ENCODE data around the gene PAK6. TPM values are rescaled to one million over a fixed set of nuclear protein-coding genes. Genes with fewer than 3 reads are reported as not detected.

PAK6 gene
- total and polyA plus RNA-seq, 9 of the 15 experiments (the other 6 are each of a cell fraction or from before 2014, with no cell fraction given), result 0.03 to 0.74 (median 0.16) TPM; not detected in 2

- no peak overlapping the region for H2AFZ ChIP-seq (ENCODE audit: low read depth, low read length)
- no peak overlapping the region; a peak in 1 of 4 replicates for H3K9ac ChIP-seq (ENCODE audit: insufficient read depth in 1 of 2, low read depth in 2 of 2, low read length in 2 of 2)
- no peak overlapping the region for H3K4me2 ChIP-seq (ENCODE audit: insufficient read depth, low read length)
- no peak overlapping the region for H3K4me3 ChIP-seq
- no peak for ATAC-seq
- CTCF ChIA-PET (ENCODE audit: low intra/inter-chr PET ratio), result interaction anchor here (0.6 kb wide), 1 partner anchor 640 kb away, joined by 4 read pairs; no protein-coding TSS in a partner anchor
- 41% methylated on average over 28 of the region's 28 CpGs for WGBS (ENCODE audit: insufficient coverage, low coverage, missing lambda C conversion rate)
- H4K20me1 ChIP-seq (replicated peaks; ENCODE audit: control insufficient read depth, insufficient read depth, low read length), result 0 out of 2 replicates have a peak, but pooled peaks cover 2% of the 10 kb centered on the region
- H3K9me3 ChIP-seq (replicated peaks; ENCODE audit: control insufficient read depth, insufficient read depth, low read depth, low read length), result no peaks in the 10 kb centered on the region
- peaks cover 2 to 22% of the 10 kb centered on the region in 2 experiments; a peak in 3 of 5 replicates for H3K27me3 ChIP-seq (ENCODE audit: control insufficient read depth in 2 of 2, insufficient read depth in 2 of 2, low read length in 2 of 2)
- TF ChIP-seq ZNF384 (IDR thresholded peaks at IDR 0.05; ENCODE audit: low read depth, low read length), result no peak
- no peak for TF ChIP-seq E2F4 (CRISPR knock-in tag; IDR thresholded peaks at IDR 0.05; ENCODE audit: low read depth)
- TF ChIP-seq NFATC3 (IDR thresholded peaks at IDR 0.05), result no peak
- no peak for TF ChIP-seq ZNF586 (CRISPR knock-in tag; conservative IDR thresholded peaks at IDR 0.05)
- no peak for TF ChIP-seq ZNF778 (CRISPR knock-in tag; IDR thresholded peaks at IDR 0.05)
- no peak for TF ChIP-seq TRIM28 (IDR thresholded peaks at IDR 0.05)
- TF ChIP-seq SIN3A (IDR thresholded peaks at IDR 0.05; ENCODE audit: borderline replicate concordance in 2 of 2, control insufficient read depth in 1 of 2, low read depth in 2 of 2, low read length in 2 of 2), result no peak
- TF ChIP-seq ZNF354B (CRISPR knock-in tag; IDR thresholded peaks at IDR 0.05), result no peak
- no peak for TF ChIP-seq ZNF609 (CRISPR knock-in tag; IDR thresholded peaks at IDR 0.05; ENCODE audit: borderline replicate concordance)
- TF ChIP-seq HOXB6 (CRISPR knock-in tag; IDR thresholded peaks at IDR 0.05; ENCODE audit: borderline replicate concordance), result no peak
- BruUV-seq (replicated peaks), result no TSS peak
- no peaks in the 10 kb centered on the region for H3K9me1 ChIP-seq (ENCODE audit: control insufficient read depth, insufficient read depth, low read length)
- intact Hi-C loops (cut with micrococcal nuclease) (no loop called here), in situ Hi-C loops (cut with MboI) (no loop called here)
- DNase-seq (ENCODE audit: extremely low read depth in 1 of 4, low spot score in 3 of 4), result no peak
- H3K4me1 ChIP-seq (replicated peaks in 1 of 2; ENCODE audit: control insufficient read depth in 2 of 2, insufficient read depth in 2 of 2, low read length in 2 of 2), result peaks cover 9 to 29% of the 10 kb centered on the region in 2 experiments; a peak in 4 of 5 replicates
- POLR2A ChIA-PET, result interaction anchor here (1.4 kb wide), 1 partner anchor 10 kb away, joined by 8 read pairs; no protein-coding TSS in a partner anchor
- no peaks in the 10 kb centered on the region for H3K36me3 ChIP-seq (ENCODE audit: control insufficient read depth, insufficient read depth, low read length)
- no peaks in the 10 kb centered on the region for H3K79me2 ChIP-seq (ENCODE audit: control insufficient read depth, insufficient read depth, low read length)
- H3K27ac ChIP-seq (ENCODE audit: extremely low read depth, low read depth, low read length), result no peak overlapping the region
- FAIRE-seq, result no peak
These were observed 14.4 kb downstream of the PAK6 start for GRCh38 chr15:40253167-40253790.

All from K562 (cell line).